HCT116 (cell line): ENCODE data around the gene KIR3DL2.
"Not testable (repeated sequence)": the region's sequence is repeated elsewhere in the genome, so short reads cannot be mapped to it uniquely, and the experiment has no call there.

ENCODE experiments used
- EZH2 ChIP-seq: fragments of 200-600 bp; sonication (generic); IDR thresholded peaks from 2 replicates; pipeline ENCODE4 v1.6.1; 2017; ENCODE audit warnings: antibody characterized with exemption, mixed run types
- FOSL1 ChIP-seq: IDR thresholded peaks from 2 replicates; pipeline ENCODE4 v1.6.1; 2012; ENCODE audit warnings: low read depth
- POLR2A ChIP-seq: IDR thresholded peaks from 2 replicates; pipeline ENCODE4 v1.7.0; 2011; ENCODE audit warnings: borderline replicate concordance; ENCODE audit not compliant: insufficient read depth, insufficient read length; ENCODE audit errors: extremely low read depth
- POLR2AphosphoS5 ChIP-seq: IDR thresholded peaks from 2 replicates; pipeline ENCODE4 v1.6.1; 2011; ENCODE audit warnings: mild to moderate bottlenecking, low read depth, low read length, moderate library complexity
- RAD21 ChIP-seq: IDR thresholded peaks from 2 replicates; pipeline ENCODE4 v1.6.1; 2012; ENCODE audit warnings: low read depth, mild to moderate bottlenecking
- SRF ChIP-seq: IDR thresholded peaks from 2 replicates; pipeline ENCODE4 v1.6.1; 2012; ENCODE audit warnings: low read depth
- TCF7L2 ChIP-seq: IDR thresholded peaks from 2 replicates; pipeline ENCODE4 v1.7.0; 2011; ENCODE audit warnings: borderline replicate concordance, inconsistent platforms; ENCODE audit not compliant: insufficient read depth, insufficient read length; ENCODE audit errors: extremely low read depth
- YY1 ChIP-seq: IDR thresholded peaks from 2 replicates; pipeline ENCODE4 v1.6.1; 2011; ENCODE audit warnings: low read length, low read depth, moderate library complexity, mild to moderate bottlenecking; ENCODE audit not compliant: insufficient replicate concordance; ENCODE audit errors: extremely low read depth
- ZNF274 ChIP-seq: fragments of 200-500 bp; sonication (Bioruptor generic); IDR thresholded peaks from 2 replicates; pipeline ENCODE4 v1.6.1; 2014; ENCODE audit warnings: mild to moderate bottlenecking, low read depth, low read length, inconsistent platforms
- TF ChIP-seq, protein P1 (sequence below), 3 experiments: fragments of 200-600 bp in 1 of 3; sonication (generic) in 1 of 3; IDR thresholded peaks in 2 of 3; conservative IDR thresholded peaks in 1 of 3; 2 replicates each; pipeline ENCODE4 v1.5.1; 2012 to 2017; ENCODE audit warnings: low read depth in 2 of 3, low read length in 2 of 3, antibody characterized with exemption in 1 of 3, borderline replicate concordance in 1 of 3, control low read depth in 1 of 3, mild to moderate bottlenecking in 1 of 3, mixed read lengths in 1 of 3, mixed run types in 1 of 3, moderate library complexity in 1 of 3; ENCODE audit not compliant: insufficient read depth in 1 of 3
- TF ChIP-seq, protein P2 (sequence below): IDR thresholded peaks from 2 replicates; pipeline ENCODE4 v1.6.1; 2012

DNA sequence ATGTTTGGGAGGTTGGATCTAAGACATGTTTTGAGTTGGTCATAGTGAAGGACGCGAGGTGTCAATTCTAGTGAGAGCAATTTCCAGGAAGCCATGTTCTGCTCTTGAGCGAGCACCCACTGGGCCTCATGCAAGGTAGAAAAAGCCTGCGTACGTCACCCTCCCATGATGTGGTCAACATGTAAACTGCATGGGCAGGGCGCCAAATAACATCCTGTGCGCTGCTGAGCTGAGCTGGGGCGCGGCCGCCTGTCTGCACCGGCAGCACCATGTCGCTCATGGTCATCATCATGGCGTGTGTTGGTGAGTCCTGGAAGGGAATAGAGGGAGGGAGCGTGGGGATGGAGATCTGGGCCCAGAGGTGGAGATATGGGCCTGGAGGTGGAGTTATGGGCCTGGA lies 17.7 kb upstream of the KIR3DL2 start, which contains the start of gene KIR2DS4:
- TF ChIP-seq, protein P1, sequence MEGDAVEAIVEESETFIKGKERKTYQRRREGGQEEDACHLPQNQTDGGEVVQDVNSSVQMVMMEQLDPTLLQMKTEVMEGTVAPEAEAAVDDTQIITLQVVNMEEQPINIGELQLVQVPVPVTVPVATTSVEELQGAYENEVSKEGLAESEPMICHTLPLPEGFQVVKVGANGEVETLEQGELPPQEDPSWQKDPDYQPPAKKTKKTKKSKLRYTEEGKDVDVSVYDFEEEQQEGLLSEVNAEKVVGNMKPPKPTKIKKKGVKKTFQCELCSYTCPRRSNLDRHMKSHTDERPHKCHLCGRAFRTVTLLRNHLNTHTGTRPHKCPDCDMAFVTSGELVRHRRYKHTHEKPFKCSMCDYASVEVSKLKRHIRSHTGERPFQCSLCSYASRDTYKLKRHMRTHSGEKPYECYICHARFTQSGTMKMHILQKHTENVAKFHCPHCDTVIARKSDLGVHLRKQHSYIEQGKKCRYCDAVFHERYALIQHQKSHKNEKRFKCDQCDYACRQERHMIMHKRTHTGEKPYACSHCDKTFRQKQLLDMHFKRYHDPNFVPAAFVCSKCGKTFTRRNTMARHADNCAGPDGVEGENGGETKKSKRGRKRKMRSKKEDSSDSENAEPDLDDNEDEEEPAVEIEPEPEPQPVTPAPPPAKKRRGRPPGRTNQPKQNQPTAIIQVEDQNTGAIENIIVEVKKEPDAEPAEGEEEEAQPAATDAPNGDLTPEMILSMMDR (IDR thresholded peaks at IDR 0.05 in 2 of 3, conservative IDR thresholded peaks at IDR 0.05 in 1 of 3; ENCODE audit: borderline replicate concordance in 1 of 3, insufficient read depth in 1 of 3, low read depth in 2 of 3, low read length in 2 of 3): not testable (repeated sequence)
- TF ChIP-seq POLR2AphosphoS5, TCF7L2, ZNF274, RAD21, POLR2A, EZH2, FOSL1, YY1, SRF: not testable (repeated sequence)
- TF ChIP-seq, protein P2, sequence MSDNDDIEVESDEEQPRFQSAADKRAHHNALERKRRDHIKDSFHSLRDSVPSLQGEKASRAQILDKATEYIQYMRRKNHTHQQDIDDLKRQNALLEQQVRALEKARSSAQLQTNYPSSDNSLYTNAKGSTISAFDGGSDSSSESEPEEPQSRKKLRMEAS: not testable (repeated sequence)
